Endodermal cell (in vitro differentiated cells): Measurements from ENCODE around the gene TTLL5. TPM values are rescaled to one million over a fixed set of nuclear protein-coding genes. Genes with fewer than 3 reads are reported as not detected.

Experiments
- DNase-seq: peaks from one replicate; pipeline ENCODE4 v3.0.0-alpha.2; 2017
- H3K27ac ChIP-seq: 2 replicates; pipeline ENCODE4 v1.5.1; 2013; ENCODE audit warnings: mild to moderate bottlenecking, low read depth, low read length, moderate library complexity
- H3K27me3 ChIP-seq: 2 replicates; pipeline ENCODE4 v1.6.1; 2013; ENCODE audit warnings: mild to moderate bottlenecking, low read length, moderate library complexity; ENCODE audit not compliant: insufficient read depth, control insufficient read depth, poor library complexity, severe bottlenecking
- H3K36me3 ChIP-seq: 2 replicates; pipeline ENCODE4 v1.7.0; 2013; ENCODE audit warnings: mild to moderate bottlenecking, low read length, moderate library complexity; ENCODE audit not compliant: control insufficient read depth, insufficient read depth
- H3K4me1 ChIP-seq: one replicate; pipeline ENCODE4 v1.7.0; 2013; ENCODE audit warnings: low read length; ENCODE audit not compliant: control insufficient read depth, insufficient read depth
- H3K4me3 ChIP-seq: 2 replicates; pipeline ENCODE4 v1.5.1; 2013; ENCODE audit warnings: mild to moderate bottlenecking, low read length, moderate library complexity
- H3K9ac ChIP-seq: 2 replicates; pipeline ENCODE4 v1.6.1; 2013; ENCODE audit warnings: mild to moderate bottlenecking, low read length, moderate library complexity; ENCODE audit not compliant: poor library complexity, severe bottlenecking; ENCODE audit errors: extremely low read depth
- H3K9me3 ChIP-seq: 2 replicates; pipeline ENCODE4 v1.6.1; 2013; ENCODE audit warnings: mild to moderate bottlenecking, low read length, moderate library complexity; ENCODE audit not compliant: control insufficient read depth
- H3K27ac Mint-ChIP-seq: 2 replicates; pipeline ENCODE4 v1.8.0; 2020; ENCODE audit warnings: mixed read lengths
- H3K27me3 Mint-ChIP-seq: 2 replicates; pipeline ENCODE4 v1.8.0; 2021; ENCODE audit warnings: mild to moderate bottlenecking, mixed read lengths; ENCODE audit not compliant: insufficient read depth
- H3K36me3 Mint-ChIP-seq: 2 replicates; pipeline ENCODE4 v1.8.0; 2020; ENCODE audit warnings: low read depth, mixed read lengths
- H3K4me1 Mint-ChIP-seq: 2 replicates; pipeline ENCODE4 v1.8.0; 2020; ENCODE audit warnings: mixed read lengths
- H3K4me3 Mint-ChIP-seq: 2 replicates; pipeline ENCODE4 v1.8.0; 2020; ENCODE audit warnings: mild to moderate bottlenecking, moderate library complexity, mixed read lengths
- H3K9me3 Mint-ChIP-seq: 2 replicates; pipeline ENCODE4 v1.8.0; 2020; ENCODE audit warnings: mild to moderate bottlenecking, mixed read lengths
- WGBS, 2 experiments: methylation state at CpG; one replicate each; pipeline versions ENCODE4 v1.1.5 to v1.1.7; 2013; ENCODE audit warnings: missing lambda C conversion rate in 2 of 2, mixed read lengths in 1 of 2; ENCODE audit not compliant: insufficient coverage in 1 of 2, insufficient read length in 1 of 2; 5-methylcytosine and 5-hydroxymethylcytosine counted together
- total RNA-seq, 2 donors: library from RNA; stranded (reverse); fragmentation: NEBNext Ultra II Directional in 1 of 2; extraction: Animal tissue kit (Norgen Biotek cat#: 25700) in 1 of 2; gene quantifications; 2 replicates in 1 of 2; 3 replicates in 1 of 2; pipeline ENCODE4 v1.2.1, GENCODE V29; 2021
- TF ChIP-seq, protein P1 (sequence below): fragments of 200-600 bp; sonication (generic); conservative IDR thresholded peaks from 2 replicates; pipeline ENCODE4 v1.5.0; 2021; ENCODE audit warnings: antibody characterized with exemption, mild to moderate bottlenecking

Gene TTLL5
- total RNA-seq, 2 donors from 2014 or later: 50.5 to 54.2 TPM

DNA sequence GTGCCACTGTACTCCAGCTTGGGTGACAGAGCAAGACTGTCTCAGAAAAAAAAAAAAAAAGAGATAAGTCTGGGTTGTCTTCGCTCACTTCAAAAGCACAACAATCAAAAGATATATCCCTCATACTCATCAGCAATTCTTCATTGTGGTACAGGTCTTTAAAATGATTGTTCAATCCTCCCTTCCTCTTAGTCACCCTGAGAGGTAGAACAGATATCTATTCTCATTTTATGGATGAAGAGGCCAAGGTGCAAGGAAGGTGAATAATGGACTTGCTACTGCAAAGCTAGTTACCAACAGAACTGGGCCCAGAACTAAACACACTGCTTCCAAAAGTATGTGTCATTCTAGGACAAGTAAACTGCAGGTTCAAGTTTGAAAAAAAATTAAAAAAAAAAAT, 7.5 kb upstream of the TTLL5 start:
- Mint-ChIP-seq H3K9me3 (peaks cover 8% of the 10 kb centered on the region), H3K4me3 (no peak overlapping the region), H3K4me1 (peaks cover 16% of the 10 kb centered on the region), H3K27ac (no peak overlapping the region), H3K27me3 (peaks cover 2% of the 10 kb centered on the region), H3K36me3 (peaks cover 56% of the 10 kb centered on the region)
- Histone ChIP-seq H3K4me1 (peaks cover 3% of the 10 kb centered on the region), H3K9me3 (peaks cover 10% of the 10 kb centered on the region), H3K4me3 (no peak overlapping the region), H3K27me3 (no peaks in the 10 kb centered on the region), H3K9ac (no peak overlapping the region), H3K36me3 (peaks cover 86% of the 10 kb centered on the region), H3K27ac (no peak overlapping the region)
- WGBS, 2 experiments: 83% methylated on average over 1 of the region's 1 CpG; no CpG with 5 or more reads in 1 of the 2 experiments
- TF ChIP-seq, protein P1, sequence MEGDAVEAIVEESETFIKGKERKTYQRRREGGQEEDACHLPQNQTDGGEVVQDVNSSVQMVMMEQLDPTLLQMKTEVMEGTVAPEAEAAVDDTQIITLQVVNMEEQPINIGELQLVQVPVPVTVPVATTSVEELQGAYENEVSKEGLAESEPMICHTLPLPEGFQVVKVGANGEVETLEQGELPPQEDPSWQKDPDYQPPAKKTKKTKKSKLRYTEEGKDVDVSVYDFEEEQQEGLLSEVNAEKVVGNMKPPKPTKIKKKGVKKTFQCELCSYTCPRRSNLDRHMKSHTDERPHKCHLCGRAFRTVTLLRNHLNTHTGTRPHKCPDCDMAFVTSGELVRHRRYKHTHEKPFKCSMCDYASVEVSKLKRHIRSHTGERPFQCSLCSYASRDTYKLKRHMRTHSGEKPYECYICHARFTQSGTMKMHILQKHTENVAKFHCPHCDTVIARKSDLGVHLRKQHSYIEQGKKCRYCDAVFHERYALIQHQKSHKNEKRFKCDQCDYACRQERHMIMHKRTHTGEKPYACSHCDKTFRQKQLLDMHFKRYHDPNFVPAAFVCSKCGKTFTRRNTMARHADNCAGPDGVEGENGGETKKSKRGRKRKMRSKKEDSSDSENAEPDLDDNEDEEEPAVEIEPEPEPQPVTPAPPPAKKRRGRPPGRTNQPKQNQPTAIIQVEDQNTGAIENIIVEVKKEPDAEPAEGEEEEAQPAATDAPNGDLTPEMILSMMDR: no peak
- no peak for DNase-seq

DNA sequence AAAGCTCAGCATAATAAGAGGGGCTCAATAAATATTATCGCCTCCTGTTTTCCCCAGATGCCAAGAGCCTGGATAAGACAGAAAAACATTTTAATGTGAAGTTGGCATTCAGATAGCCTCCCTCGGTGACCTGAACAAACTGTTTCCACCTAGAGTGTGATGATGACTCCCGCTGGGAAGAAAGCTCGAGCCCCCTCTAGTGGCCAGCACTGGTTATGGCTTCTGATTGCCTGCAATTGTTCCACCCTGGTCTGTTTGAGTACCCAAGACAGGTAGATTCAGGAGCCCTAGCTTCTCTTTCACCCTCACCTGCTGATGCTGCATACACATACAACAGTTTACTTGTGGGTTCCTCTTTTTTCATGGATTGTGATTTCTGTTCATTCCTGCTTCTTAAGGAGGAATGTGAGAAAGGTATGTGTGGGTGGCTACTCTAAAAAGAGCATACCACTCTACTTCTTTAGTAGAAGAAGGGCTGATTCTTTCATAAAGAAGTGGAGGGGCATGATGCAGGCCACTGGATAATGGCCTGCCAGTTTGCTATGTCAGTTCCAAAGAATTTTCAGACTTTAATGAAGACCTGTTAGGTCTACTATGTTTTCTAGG, 6.8 kb upstream of the TTLL5 start:
- peaks cover 55% of the 10 kb centered on the region for H3K36me3 Mint-ChIP-seq
- peaks cover 8% of the 10 kb centered on the region for H3K9me3 Mint-ChIP-seq
- peaks cover 10% of the 10 kb centered on the region for H3K9me3 ChIP-seq
- peaks cover 83% of the 10 kb centered on the region for H3K36me3 ChIP-seq
- no peak overlapping the region for H3K9ac ChIP-seq
- TF ChIP-seq, protein P1: peak; percentile 98
- 18 to 33% methylated on average over 4 of the region's 4 CpGs for WGBS, 2 experiments
- no peak overlapping the region for H3K4me3 ChIP-seq
- H3K4me1 Mint-ChIP-seq: peaks cover 15% of the 10 kb centered on the region
- H3K27ac Mint-ChIP-seq: no peak overlapping the region
- DNase-seq: peak; percentile 96
- H3K27me3 Mint-ChIP-seq: peaks cover 2% of the 10 kb centered on the region
- no peak overlapping the region for H3K4me3 Mint-ChIP-seq
- peaks cover 3% of the 10 kb centered on the region for H3K4me1 ChIP-seq
- no peak overlapping the region for H3K27ac ChIP-seq
- H3K27me3 ChIP-seq: no peaks in the 10 kb centered on the region

DNA sequence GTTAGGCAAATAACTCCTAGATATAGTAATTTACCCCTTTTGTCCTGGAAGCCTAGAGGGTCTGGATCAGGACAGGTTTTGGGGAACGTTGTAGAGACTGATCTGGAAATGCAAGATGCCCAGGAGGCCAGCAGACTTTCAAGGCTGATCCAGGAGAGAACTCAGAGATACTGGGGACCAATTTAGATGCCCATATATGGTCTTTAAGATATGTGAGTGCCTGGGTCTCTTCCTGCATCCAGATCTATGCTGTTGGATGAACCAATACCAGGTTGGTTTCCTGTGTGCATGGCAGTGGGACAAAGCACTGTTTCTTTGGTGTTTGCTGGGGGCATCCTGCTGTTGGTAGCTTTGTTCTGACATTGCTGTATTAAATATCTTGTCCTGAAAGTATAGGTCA, 5.8 kb upstream of the TTLL5 start:
- Histone ChIP-seq H3K4me3 (no peak overlapping the region), H3K27me3 (no peaks in the 10 kb centered on the region), H3K27ac (no peak overlapping the region), H3K4me1 (peaks cover 3% of the 10 kb centered on the region), H3K9me3 (no peaks in the 10 kb centered on the region), H3K36me3 (peaks cover 73% of the 10 kb centered on the region), H3K9ac (no peak overlapping the region)
- Mint-ChIP-seq H3K27ac (no peak overlapping the region), H3K36me3 (peaks cover 45% of the 10 kb centered on the region), H3K4me1 (peaks cover 17% of the 10 kb centered on the region), H3K9me3 (peaks cover 1% of the 10 kb centered on the region), H3K27me3 (peaks cover 2% of the 10 kb centered on the region), H3K4me3 (no peak overlapping the region)
- DNase-seq: no peak
- WGBS, 2 experiments: 29 to 50% methylated on average over 1 of the region's 1 CpG
- TF ChIP-seq, protein P1: no peak
